H1 (cell line): ENCODE measurements around the gene OASL. TPM values are rescaled to one million over a fixed set of nuclear protein-coding genes. Genes with fewer than 3 reads are reported as not detected.
A peak's percentile ranks its signal among the peaks of the same experiment; 100 is the strongest.

Experiments used
- CTCF ChIA-PET: fragments of 300-600 bp; sonication (Branson Sonifier 250); formaldehyde crosslinking; loops from one replicate; lab custom pipeline; 2021; ENCODE audit not compliant: partially characterized antibody; lab: Charles Lee
- POLR2A ChIA-PET: fragments of 300-600 bp; sonication (Branson Sonifier 250); formaldehyde crosslinking; loops from one replicate; lab custom pipeline; 2021; ENCODE audit warnings: inconsistent platforms; ENCODE audit not compliant: partially characterized antibody; lab: Charles Lee
- DNase-seq, 2 experiments: peaks; one replicate each; pipeline versions ENCODE4 v3.0.0 to v3.0.0-alpha.2; 2010 to 2022; ENCODE audit warnings: low spot score in 2 of 2, low read depth in 1 of 2, mixed read lengths in 1 of 2
- FAIRE-seq: peaks from 2 replicates; lab custom pipeline; 2011; peaks lifted over from hg19 to GRCh38; lab: Jason Lieb, UNC
- H2AFZ ChIP-seq: 2 replicates; pipeline ENCODE4 v1.8.1; 2012; ENCODE audit warnings: low read length, inconsistent platforms
- H2AK5ac ChIP-seq: 2 replicates; pipeline ENCODE4 v1.6.1; 2013; ENCODE audit warnings: low read depth, low read length
- H2BK120ac ChIP-seq: replicated peaks from 2 replicates; pipeline ENCODE3; 2013; ENCODE audit warnings: low read depth, low read length, inconsistent platforms
- H2BK12ac ChIP-seq: 2 replicates; pipeline ENCODE4 v1.6.1; 2013; ENCODE audit warnings: low read depth, low read length
- H2BK15ac ChIP-seq: 2 replicates; pipeline ENCODE4 v1.6.1; 2013; ENCODE audit warnings: low read length
- H2BK20ac ChIP-seq: 2 replicates; pipeline ENCODE4 v1.6.1; 2013; ENCODE audit warnings: low read length
- H2BK5ac ChIP-seq: 2 replicates; pipeline ENCODE4 v1.6.1; 2013; ENCODE audit warnings: low read depth, low read length
- H3K14ac ChIP-seq: 2 replicates; pipeline ENCODE4 v1.6.1; 2013; ENCODE audit warnings: inconsistent platforms; ENCODE audit not compliant: insufficient read length
- H3K18ac ChIP-seq: 2 replicates; pipeline ENCODE4 v1.6.1; 2013; ENCODE audit warnings: low read length; ENCODE audit errors: extremely low read depth
- H3K23ac ChIP-seq: 2 replicates; pipeline ENCODE4 v1.6.1; 2013; ENCODE audit warnings: inconsistent platforms; ENCODE audit not compliant: insufficient read length
- H3K23me2 ChIP-seq: 2 replicates; pipeline ENCODE4 v1.6.1; 2013; ENCODE audit warnings: low read depth, low read length
- H3K27ac ChIP-seq: 2 replicates; pipeline ENCODE4 v1.6.1; 2011; ENCODE audit warnings: low read depth, low read length, inconsistent platforms
- H3K27me3 ChIP-seq, 4 experiments: replicated peaks in 1 of 4; 1 replicate in 1 of 4; 2 replicates in 3 of 4; pipeline versions ENCODE4 v1.6.1 to v1.8.1; 2011 to 2013; ENCODE audit warnings: low read length in 3 of 4, mild to moderate bottlenecking in 3 of 4, inconsistent platforms in 2 of 4, mixed read lengths in 2 of 4, moderate library complexity in 1 of 4; ENCODE audit not compliant: control insufficient read depth in 3 of 4, insufficient read depth in 3 of 4; ENCODE audit errors: extremely low read depth in 1 of 4
- H3K36me3 ChIP-seq, 4 experiments: 2 replicates each; pipeline versions ENCODE4 v1.6.1 to v1.8.1; 2011 to 2013; ENCODE audit warnings: mild to moderate bottlenecking in 4 of 4, low read length in 3 of 4, moderate library complexity in 2 of 4, control low read depth in 1 of 4, inconsistent platforms in 1 of 4; ENCODE audit not compliant: insufficient read depth in 4 of 4, control insufficient read depth in 2 of 4
- H3K4ac ChIP-seq: replicated peaks from 2 replicates; pipeline ENCODE3; 2013; ENCODE audit warnings: low read length, low read depth, mixed read lengths, inconsistent platforms; ENCODE audit not compliant: insufficient read length
- H3K4me1 ChIP-seq, 4 experiments: replicated peaks in 1 of 4; 1 replicate in 1 of 4; 2 replicates in 3 of 4; pipeline versions ENCODE4 v1.6.1 to v1.8.1; 2011 to 2013; ENCODE audit warnings: low read length in 3 of 4, inconsistent platforms in 2 of 4, mixed read lengths in 1 of 4; ENCODE audit not compliant: insufficient read depth in 4 of 4, control insufficient read depth in 3 of 4
- H3K4me2 ChIP-seq, 2 experiments: 2 replicates each; pipeline versions ENCODE4 v1.6.1 to v1.8.1; 2011 to 2013; ENCODE audit warnings: low read depth in 2 of 2, low read length in 2 of 2, control low read depth in 1 of 2, inconsistent platforms in 1 of 2, mild to moderate bottlenecking in 1 of 2; ENCODE audit not compliant: insufficient read depth in 1 of 2
- H3K4me3 ChIP-seq, 4 experiments: fragments of 200-600, 300-600 bp in 1 of 4; sonication (generic), shearing (Covaris generic), sonication (Bioruptor Twin) in 1 of 4; 2 replicates each; pipeline versions ENCODE4 v1.5.1 to v1.8.1; 2011 to 2016; ENCODE audit warnings: low read length in 4 of 4, low read depth in 3 of 4, control low read depth in 2 of 4, inconsistent platforms in 2 of 4, mild to moderate bottlenecking in 2 of 4, mixed read lengths in 1 of 4, moderate library complexity in 1 of 4; ENCODE audit not compliant: insufficient read depth in 2 of 4; ENCODE audit errors: extremely low read depth in 1 of 4
- H3K56ac ChIP-seq: replicated peaks from 2 replicates; pipeline ENCODE3; 2013; ENCODE audit warnings: low read depth, mild to moderate bottlenecking, mixed read lengths, low read length, inconsistent platforms; ENCODE audit not compliant: insufficient read length
- H3K79me1 ChIP-seq: 2 replicates; pipeline ENCODE4 v1.6.1; 2013; ENCODE audit warnings: low read depth, low read length, control low read depth
- H3K79me2 ChIP-seq, 2 experiments: 2 replicates each; pipeline versions ENCODE4 v1.6.1 to v1.8.1; 2012 to 2013; ENCODE audit warnings: low read length in 2 of 2, mild to moderate bottlenecking in 2 of 2, inconsistent platforms in 1 of 2; ENCODE audit not compliant: insufficient read depth in 2 of 2, control insufficient read depth in 1 of 2
- H3K9ac ChIP-seq, 4 experiments: replicated peaks in 1 of 4; 1 replicate in 1 of 4; 2 replicates in 3 of 4; pipeline versions ENCODE4 v1.6.1 to v1.8.1; 2011 to 2013; ENCODE audit warnings: low read depth in 3 of 4, low read length in 3 of 4, control low read depth in 2 of 4, mild to moderate bottlenecking in 2 of 4, moderate library complexity in 2 of 4, inconsistent platforms in 1 of 4; ENCODE audit errors: extremely low read depth in 1 of 4
- H3K9me3 ChIP-seq, 2 experiments: 2 replicates each; pipeline versions ENCODE4 v1.6.1 to v1.8.1; 2012 to 2013; ENCODE audit warnings: mild to moderate bottlenecking in 2 of 2, moderate library complexity in 2 of 2, control low read depth in 1 of 2, inconsistent platforms in 1 of 2, low read depth in 1 of 2, low read length in 1 of 2, mixed read lengths in 1 of 2; ENCODE audit not compliant: insufficient read depth in 2 of 2
- H4K20me1 ChIP-seq, 2 experiments: replicated peaks in 1 of 2; 2 replicates each; pipeline versions ENCODE3 to v1.8.1; 2011 to 2013; ENCODE audit warnings: inconsistent platforms in 2 of 2, low read length in 2 of 2, mild to moderate bottlenecking in 1 of 2; ENCODE audit not compliant: insufficient read depth in 2 of 2, control insufficient read depth in 1 of 2
- H4K5ac ChIP-seq: 2 replicates; pipeline ENCODE4 v1.6.1; 2013; ENCODE audit warnings: low read length, low read depth, mixed read lengths, inconsistent platforms; ENCODE audit not compliant: insufficient read length
- H4K8ac ChIP-seq: 2 replicates; pipeline ENCODE4 v1.8.0; 2013; ENCODE audit warnings: mild to moderate bottlenecking, moderate library complexity, low read length, inconsistent platforms; ENCODE audit not compliant: insufficient read depth; ENCODE audit errors: extremely low read depth
- H4K91ac ChIP-seq: replicated peaks from 2 replicates; pipeline ENCODE3; 2013; ENCODE audit warnings: low read length, mixed read lengths, inconsistent platforms; ENCODE audit not compliant: insufficient read length
- WGBS, 2 experiments: shearing (Covaris generic) in 1 of 2; methylation state at CpG; one replicate each; pipeline versions ENCODE4 v1.1.6 to v1.1.7; 2013 to 2015; ENCODE audit warnings: low lambda C conversion rate in 2 of 2, mixed read lengths in 2 of 2, inconsistent platforms in 1 of 2, low coverage in 1 of 2, missing lambda C conversion rate in 1 of 2; ENCODE audit not compliant: insufficient replicate concordance in 2 of 2, insufficient coverage in 1 of 2, insufficient read length in 1 of 2; ENCODE audit errors: extremely low coverage in 1 of 2, missing lambda C conversion rate in 1 of 2; 5-methylcytosine and 5-hydroxymethylcytosine counted together
- polyA plus RNA-seq, 7 experiments: library from polyadenylated mRNA; depleted of rRNA in 3 of 7; stranded (reverse) in 5 of 7; unstranded in 2 of 7; fragments of >200 nt in 5 of 7; fragments of 200-250 nt in 2 of 7; gene quantifications; 1 replicate in 5 of 7; 2 replicates in 1 of 7; 4 replicates in 1 of 7; pipeline versions ENCODE4 v1.2.1 to v1.2.3, GENCODE V29; 2011 to 2013; ENCODE audit warnings: missing spikeins in 2 of 7, mixed read lengths in 2 of 7
- total RNA-seq: library from RNA; stranded (reverse); fragmentation: NEBNext Ultra II Directional; extraction: Animal tissue kit (Norgen Biotek cat#: 25700); gene quantifications from 2 replicates; pipeline ENCODE4 v1.2.1, GENCODE V29; 2021

Gene OASL
- total and polyA plus RNA-seq, 2 of the 8 experiments (the other 6 are each of a cell fraction or from before 2014, with no cell fraction given): not detected

- no peak for FAIRE-seq
These were observed 23.5 kb upstream of the OASL start for GRCh38 chr12:121062391-121063045.

More at GRCh38 chr12:121062391-121063045, 23.5 kb upstream of the OASL start:
- H3K9me3 ChIP-seq: no peaks in the 10 kb centered on the region
- CTCF ChIA-PET: interaction anchor here (0.5 to 4.1 kb wide), 14 partner anchors 9 to 414 kb away, joined by 3 to 26 read pairs (median 4); no protein-coding TSS in a partner anchor
- DNase-seq: peak in 1 of 2 experiments; percentile 11
- H3K79me2 ChIP-seq: no peaks in the 10 kb centered on the region
- no peak overlapping the region for H2AFZ ChIP-seq
- H3K18ac ChIP-seq: no peak overlapping the region
- no peak overlapping the region for H2BK15ac ChIP-seq
- H2AK5ac ChIP-seq: no peak overlapping the region
- WGBS, 2 experiments: 89% methylated on average over 11 of the region's 11 CpGs; no CpG with 5 or more reads in 1 of the 2 experiments
- no peak overlapping the region for H3K56ac ChIP-seq
- no peak overlapping the region for H4K5ac ChIP-seq
- H3K14ac ChIP-seq: no peak overlapping the region
- peaks cover 0 to 3% (median 0%) of the 10 kb centered on the region in 4 experiments; a peak in 1 of 7 replicates for H3K4me1 ChIP-seq
- no peak overlapping the region for H2BK12ac ChIP-seq
- H3K4me2 ChIP-seq: no peak overlapping the region
- no peaks in the 10 kb centered on the region for H3K36me3 ChIP-seq
- H3K27ac ChIP-seq: no peak overlapping the region
- no peaks in the 10 kb centered on the region for H4K20me1 ChIP-seq
- no peak overlapping the region for H3K4ac ChIP-seq
- no peak overlapping the region for H4K8ac ChIP-seq
- no peak overlapping the region for H3K9ac ChIP-seq
- no peak overlapping the region for H2BK20ac ChIP-seq
- no peak overlapping the region for H4K91ac ChIP-seq
- H2BK120ac ChIP-seq: no peak overlapping the region
- H3K79me1 ChIP-seq: no peaks in the 10 kb centered on the region
- no peaks in the 10 kb centered on the region; the same call in 1 of the 2 replicates for H3K23me2 ChIP-seq
- H2BK5ac ChIP-seq: no peak overlapping the region
- H3K4me3 ChIP-seq: no peak overlapping the region
- no peaks in the 10 kb centered on the region for H3K27me3 ChIP-seq
- no peak overlapping the region for H3K23ac ChIP-seq
- POLR2A ChIA-PET: no interaction called here
